B cell (primary cell): ENCODE data around the gene CERS1. TPM values are rescaled to one million over a fixed set of nuclear protein-coding genes. Genes with fewer than 3 reads are reported as not detected.

Experiments
- ATAC-seq: fragments of 200-7000 bp; cut with Tn5 transposase; one replicate; pipeline ENCODE4 v1.10.0; 2021; ENCODE audit warnings: low read depth, mild to moderate bottlenecking, moderate number of reproducible peaks, moderate library complexity
- CTCF ChIA-PET: fragments of 350-600 bp; sonication (Branson Sonifier 250); formaldehyde crosslinking; loops from one replicate; lab custom pipeline; 2021; ENCODE audit warnings: antibody characterized with exemption, inconsistent platforms; lab: Charles Lee
- POLR2A ChIA-PET: fragments of 350-600 bp; sonication (Branson Sonifier 250); formaldehyde crosslinking; loops from one replicate; lab custom pipeline; 2021; ENCODE audit warnings: antibody characterized with exemption; lab: Charles Lee
- DNase-seq: peaks from one replicate; pipeline ENCODE4 v3.0.0; 2013
- H2AFZ ChIP-seq: 2 replicates; pipeline ENCODE4 v1.6.1; 2012; ENCODE audit warnings: mild to moderate bottlenecking, low read depth, low read length; ENCODE audit not compliant: insufficient read depth, poor library complexity, severe bottlenecking
- H3K27ac ChIP-seq, 2 donors: 1 replicate in 1 of 2; 2 replicates in 1 of 2; pipeline ENCODE4 v1.5.1; 2012 to 2013; ENCODE audit warnings: low read length in 2 of 2, mild to moderate bottlenecking in 2 of 2, moderate library complexity in 1 of 2
- H3K27me3 ChIP-seq, 4 experiments: fragments of 200-600 bp in 1 of 4; sonication (generic) in 1 of 4; replicated peaks in 1 of 4; 1 replicate in 2 of 4; 2 replicates in 2 of 4; pipeline versions ENCODE4 v1.6.1 to v1.7.0; 2013 to 2016; ENCODE audit warnings: low read length in 3 of 4, mild to moderate bottlenecking in 2 of 4, mixed read lengths in 1 of 4, moderate library complexity in 1 of 4; ENCODE audit not compliant: insufficient read depth in 4 of 4, control insufficient read depth in 3 of 4; ENCODE audit errors: control extremely low read depth in 1 of 4
- H3K36me3 ChIP-seq, 2 experiments: replicated peaks in 1 of 2; 1 replicate in 1 of 2; 2 replicates in 1 of 2; pipeline versions ENCODE4 v1.6.1 to v1.7.1; 2013; ENCODE audit warnings: low read length in 1 of 2; ENCODE audit not compliant: insufficient read depth in 2 of 2, control insufficient read depth in 1 of 2; ENCODE audit errors: control extremely low read depth in 1 of 2, extremely low read depth in 1 of 2
- H3K4me1 ChIP-seq, 2 donors: fragments of 200-600 bp in 1 of 2; sonication (generic) in 1 of 2; 1 replicate in 1 of 2; 2 replicates in 1 of 2; pipeline versions ENCODE4 v1.5.1 to v1.6.1; 2013 to 2017; ENCODE audit warnings: low read length in 2 of 2; ENCODE audit not compliant: control insufficient read depth in 2 of 2, insufficient read depth in 2 of 2
- H3K4me2 ChIP-seq: replicated peaks from 2 replicates; pipeline ENCODE3; 2012; ENCODE audit warnings: mild to moderate bottlenecking, low read depth, low read length; ENCODE audit not compliant: poor library complexity, severe bottlenecking
- H3K4me3 ChIP-seq, 5 experiments: fragments of 200-600 bp in 1 of 5; sonication (generic) in 1 of 5; 1 replicate in 3 of 5; 2 replicates in 2 of 5; pipeline versions ENCODE4 v1.5.1 to v1.7.0; 2011 to 2016; ENCODE audit warnings: low read length in 4 of 5, mild to moderate bottlenecking in 4 of 5, low read depth in 2 of 5, control low read depth in 1 of 5, moderate library complexity in 1 of 5; ENCODE audit not compliant: insufficient read depth in 1 of 5; ENCODE audit errors: control extremely low read depth in 1 of 5, extremely low read depth in 1 of 5
- H3K79me2 ChIP-seq: fragments of 200-600 bp; sonication (generic); one replicate; pipeline ENCODE4 v1.6.0; 2016; ENCODE audit warnings: low read length; ENCODE audit not compliant: control insufficient read depth, insufficient read depth
- H3K9ac ChIP-seq: fragments of 200-600 bp; sonication (generic); 2 replicates; pipeline ENCODE4 v1.6.1; 2017; ENCODE audit warnings: mild to moderate bottlenecking, low read length, moderate library complexity
- H3K9me3 ChIP-seq, 3 donors: one replicate each; pipeline versions ENCODE4 v1.6.1 to v1.7.1; 2013; ENCODE audit warnings: low read length in 2 of 3; ENCODE audit not compliant: control insufficient read depth in 2 of 3, insufficient read depth in 1 of 3; ENCODE audit errors: control extremely low read depth in 1 of 3
- H4K20me1 ChIP-seq: 2 replicates; pipeline ENCODE4 v1.6.0; 2012; ENCODE audit warnings: mild to moderate bottlenecking, low read length; ENCODE audit not compliant: insufficient read depth, control insufficient read depth, poor library complexity, severe bottlenecking
- H3K27ac Mint-ChIP-seq: one replicate; pipeline ENCODE4 v1.8.0; 2021; ENCODE audit warnings: mixed read lengths
- H3K27me3 Mint-ChIP-seq: one replicate; pipeline ENCODE4 v1.8.0; 2021; ENCODE audit warnings: mixed read lengths
- H3K4me1 Mint-ChIP-seq: one replicate; pipeline ENCODE4 v1.8.0; 2021; ENCODE audit warnings: mixed read lengths
- H3K4me3 Mint-ChIP-seq: one replicate; pipeline ENCODE4 v1.8.0; 2021; ENCODE audit warnings: mixed read lengths
- H3K9me3 Mint-ChIP-seq: one replicate; pipeline ENCODE4 v1.8.0; 2022; ENCODE audit warnings: mixed read lengths; ENCODE audit not compliant: insufficient read depth
- EZH2 ChIP-seq: IDR thresholded peaks from 2 replicates; pipeline ENCODE4 v1.6.1; 2012; ENCODE audit warnings: borderline replicate concordance, low read depth, mild to moderate bottlenecking, moderate library complexity, low read length; ENCODE audit not compliant: insufficient read depth, poor library complexity, severe bottlenecking
- WGBS: methylation state at CpG from one replicate; pipeline ENCODE4 v1.1.5; 2013; ENCODE audit warnings: missing lambda C conversion rate; ENCODE audit not compliant: insufficient coverage; 5-methylcytosine and 5-hydroxymethylcytosine counted together
- intact Hi-C: fragments of 100-400 bp; cut with micrococcal nuclease; formaldehyde crosslinking; loops from one replicate; pipeline ENCODE4 v1.10.0; 2022
- polyA plus RNA-seq: library from polyadenylated mRNA; depleted of rRNA; stranded (reverse); fragments of >200 nt; gene quantifications from 2 replicates; pipeline ENCODE4 v1.2.3, GENCODE V29; 2012
- total RNA-seq, 2 donors: library from RNA; stranded (reverse); fragments of 120-200 nt in 1 of 2; gene quantifications; 1 replicate in 1 of 2; 2 replicates in 1 of 2; pipeline versions ENCODE4 v1.2.3 to v1.2.4, GENCODE V29; 2013 to 2022
- TF ChIP-seq, protein P1 (sequence below): fragments of 200-600 bp; IDR thresholded peaks from one replicate; pipeline ENCODE4 v1.8.0; 2022; ENCODE audit warnings: antibody characterized with exemption, mild to moderate bottlenecking

Gene CERS1
- total and polyA plus RNA-seq, 2 donors (not counting 1 experiment from before 2014, with no cell fraction given): not detected

DNA sequence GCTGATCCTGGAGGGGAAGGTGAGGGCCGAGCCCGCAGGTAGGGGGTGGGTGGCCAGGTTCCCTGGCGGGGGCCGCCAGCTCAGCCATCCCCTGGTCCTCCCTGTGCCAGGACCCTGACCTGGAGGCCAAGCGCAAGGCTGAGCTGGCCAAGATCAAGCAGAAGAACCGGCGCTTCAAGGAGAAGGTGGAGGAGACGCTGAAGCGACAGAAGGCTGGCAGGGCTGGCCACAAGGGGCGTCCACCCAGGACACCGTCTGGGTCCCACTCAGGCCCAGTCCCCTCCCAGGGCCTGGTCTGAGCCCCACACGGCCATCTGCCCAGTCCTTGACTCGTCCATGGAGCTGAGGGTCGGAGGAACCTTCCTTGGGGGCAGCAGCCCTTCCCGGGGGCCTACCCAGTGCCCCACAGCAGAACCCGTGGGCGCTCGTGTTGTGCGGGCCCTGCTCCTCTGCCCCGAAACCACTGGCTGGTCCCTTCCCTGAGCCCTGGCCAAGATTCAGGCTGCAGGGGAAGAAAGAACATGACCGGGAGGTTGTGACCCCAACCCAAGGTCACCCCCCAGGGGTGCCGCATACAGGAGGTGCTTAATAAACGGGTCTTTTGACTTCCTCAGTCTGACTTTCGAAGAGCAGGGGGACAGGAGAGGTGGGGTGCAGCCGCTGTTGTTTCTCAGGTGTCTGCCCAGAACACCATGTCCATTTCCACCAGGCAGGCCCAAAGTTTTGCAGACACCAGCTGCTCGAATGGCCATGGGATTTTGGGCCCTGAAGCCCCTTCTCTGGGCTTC is 32.3 kb upstream of the CERS1 start:
- Histone ChIP-seq H3K9ac (no peak overlapping the region), H3K9me3 (no peaks in the 10 kb centered on the region), H3K4me1 (peaks cover 7 to 14% of the 10 kb centered on the region in 2 donors), H3K4me3 (no peak overlapping the region), H3K27ac (no peak overlapping the region), H2AFZ (no peak overlapping the region), H4K20me1 (no peaks in the 10 kb centered on the region), H3K36me3 (peaks cover 0 to 40% of the 10 kb centered on the region in 2 experiments), H3K27me3 (peaks cover 0 to 5% (median 2%) of the 10 kb centered on the region in 4 experiments), H3K4me2 (no peak overlapping the region), H3K79me2 (no peaks in the 10 kb centered on the region)
- ATAC-seq: no peak
- Mint-ChIP-seq H3K27me3 (no peaks in the 10 kb centered on the region), H3K4me3 (no peak overlapping the region), H3K9me3 (no peaks in the 10 kb centered on the region), H3K27ac (no peak overlapping the region), H3K4me1 (peaks cover 9% of the 10 kb centered on the region)
- ChIA-PET POLR2A (no interaction called here), CTCF (interaction anchor here (0.6 kb wide), 1 partner anchor 31 kb away, joined by 4 read pairs; no protein-coding TSS in a partner anchor)
- TF ChIP-seq EZH2: no peak
- TF ChIP-seq, protein P1, sequence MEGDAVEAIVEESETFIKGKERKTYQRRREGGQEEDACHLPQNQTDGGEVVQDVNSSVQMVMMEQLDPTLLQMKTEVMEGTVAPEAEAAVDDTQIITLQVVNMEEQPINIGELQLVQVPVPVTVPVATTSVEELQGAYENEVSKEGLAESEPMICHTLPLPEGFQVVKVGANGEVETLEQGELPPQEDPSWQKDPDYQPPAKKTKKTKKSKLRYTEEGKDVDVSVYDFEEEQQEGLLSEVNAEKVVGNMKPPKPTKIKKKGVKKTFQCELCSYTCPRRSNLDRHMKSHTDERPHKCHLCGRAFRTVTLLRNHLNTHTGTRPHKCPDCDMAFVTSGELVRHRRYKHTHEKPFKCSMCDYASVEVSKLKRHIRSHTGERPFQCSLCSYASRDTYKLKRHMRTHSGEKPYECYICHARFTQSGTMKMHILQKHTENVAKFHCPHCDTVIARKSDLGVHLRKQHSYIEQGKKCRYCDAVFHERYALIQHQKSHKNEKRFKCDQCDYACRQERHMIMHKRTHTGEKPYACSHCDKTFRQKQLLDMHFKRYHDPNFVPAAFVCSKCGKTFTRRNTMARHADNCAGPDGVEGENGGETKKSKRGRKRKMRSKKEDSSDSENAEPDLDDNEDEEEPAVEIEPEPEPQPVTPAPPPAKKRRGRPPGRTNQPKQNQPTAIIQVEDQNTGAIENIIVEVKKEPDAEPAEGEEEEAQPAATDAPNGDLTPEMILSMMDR: no peak
- 95% methylated on average over 26 of the region's 26 CpGs for WGBS
- DNase-seq: no peak
- intact Hi-C loops: no loop called here

- Histone ChIP-seq H3K4me2 (no peak overlapping the region), H3K4me1 (peaks cover 8 to 10% of the 10 kb centered on the region in 2 donors), H3K27ac (no peak overlapping the region), H3K9me3 (no peaks in the 10 kb centered on the region), H2AFZ (no peak overlapping the region), H3K27me3 (no peaks in the 10 kb centered on the region), H4K20me1 (peaks cover 24% of the 10 kb centered on the region), H3K4me3 (no peak overlapping the region), H3K79me2 (peaks cover 24% of the 10 kb centered on the region), H3K9ac (no peak overlapping the region), H3K36me3 (peaks cover 0 to 60% of the 10 kb centered on the region in 2 experiments)
- intact Hi-C loops: no loop called here
- Mint-ChIP-seq H3K27me3 (no peaks in the 10 kb centered on the region), H3K4me3 (no peak overlapping the region), H3K4me1 (peaks cover 10% of the 10 kb centered on the region), H3K27ac (no peak overlapping the region), H3K9me3 (no peaks in the 10 kb centered on the region)
- no peak for ATAC-seq
- WGBS: 94% methylated on average over 12 of the region's 15 CpGs
- ChIA-PET CTCF (interaction anchor here (0.7 kb wide), 1 partner anchor 1218 kb away, joined by 3 read pairs; no protein-coding TSS in a partner anchor), POLR2A (no interaction called here)
- TF ChIP-seq EZH2: no peak
- TF ChIP-seq, protein P1: no peak
- DNase-seq: no peak
These were observed 28.8 kb upstream of the CERS1 start for GRCh38 chr19:18924684-18925213.
